HG02642 (cell line): Measurements from ENCODE around the gene ASTN2.
"Not testable (repeated sequence)": the region's sequence is repeated elsewhere in the genome, so short reads cannot be mapped to it uniquely, and the experiment has no call there.

Source experiments
- ATAC-seq: cut with Tn5 transposase; IDR thresholded peaks from one replicate; pipeline ENCODE4 v1.9.1; 2021; ENCODE audit warnings: mild to moderate bottlenecking; ENCODE audit not compliant: unreplicated experiment, poor library complexity

ASTN2 gene

DNA sequence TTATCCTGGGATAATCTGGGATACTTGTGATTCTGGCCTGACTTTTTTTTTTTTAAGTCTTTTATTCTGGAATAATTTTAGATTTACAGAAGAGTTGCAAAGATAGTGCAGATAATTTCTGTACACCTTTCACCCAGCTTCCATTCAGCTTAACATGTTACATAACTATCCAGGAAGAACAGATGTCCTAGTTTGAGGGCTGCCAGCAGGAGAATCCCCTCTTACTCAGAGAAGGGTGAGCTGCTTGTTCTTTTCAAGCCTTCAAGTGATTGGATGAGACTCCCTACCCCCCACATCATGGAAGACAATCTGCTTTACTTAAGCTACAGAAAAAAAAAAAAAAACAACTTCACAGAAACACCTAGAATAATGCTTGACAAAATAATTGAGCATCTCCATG, 473.6 kb downstream of the ASTN2 start:
- no peak for ATAC-seq

DNA sequence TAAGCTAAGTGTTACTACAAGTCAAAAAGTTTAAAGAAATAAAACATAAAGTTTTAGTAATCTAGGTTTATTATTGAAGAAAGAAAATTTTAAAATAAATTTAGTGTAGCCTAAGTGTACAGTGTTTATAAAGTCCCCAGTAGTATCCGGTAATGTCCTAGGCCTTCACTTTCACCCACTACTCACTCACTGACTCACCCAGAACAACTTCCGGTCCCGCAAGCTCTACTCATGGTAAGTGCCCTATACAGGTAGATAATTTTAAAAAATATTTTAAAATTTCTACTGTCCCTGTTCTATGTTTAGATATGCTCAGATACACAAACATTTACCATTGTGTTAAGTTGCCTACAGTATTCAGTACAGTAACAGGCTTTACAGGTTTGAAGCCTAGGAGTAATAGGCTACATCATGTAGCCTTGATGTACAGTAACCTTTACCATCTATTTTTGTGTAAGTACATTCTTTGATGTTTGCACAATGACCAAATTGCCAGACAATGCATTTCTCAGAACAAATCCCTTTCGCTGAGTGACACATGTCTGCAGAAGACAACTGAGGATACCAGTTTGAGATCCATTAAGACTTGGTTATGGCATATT, 474.1 kb downstream of the ASTN2 start:
- no peak for ATAC-seq

DNA sequence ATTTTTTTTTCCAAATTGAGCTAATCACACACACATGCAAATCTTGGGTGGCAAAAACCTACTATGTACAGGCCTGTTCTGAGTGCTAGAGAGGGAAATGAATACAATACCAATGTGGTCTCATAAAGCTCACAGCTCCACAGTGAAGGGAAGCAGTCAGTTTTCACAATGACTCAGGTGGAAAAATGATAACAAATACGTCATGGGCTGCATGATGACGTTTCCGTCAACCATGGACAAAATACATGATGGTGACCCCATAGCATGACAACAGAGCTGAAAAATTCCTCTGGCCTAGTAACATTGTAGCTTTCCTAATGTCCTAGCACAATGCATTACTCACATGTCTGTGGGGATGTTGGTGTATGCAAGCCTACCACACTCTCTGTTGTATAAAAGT, 475.2 kb downstream of the ASTN2 start:
- ATAC-seq = no peak

DNA sequence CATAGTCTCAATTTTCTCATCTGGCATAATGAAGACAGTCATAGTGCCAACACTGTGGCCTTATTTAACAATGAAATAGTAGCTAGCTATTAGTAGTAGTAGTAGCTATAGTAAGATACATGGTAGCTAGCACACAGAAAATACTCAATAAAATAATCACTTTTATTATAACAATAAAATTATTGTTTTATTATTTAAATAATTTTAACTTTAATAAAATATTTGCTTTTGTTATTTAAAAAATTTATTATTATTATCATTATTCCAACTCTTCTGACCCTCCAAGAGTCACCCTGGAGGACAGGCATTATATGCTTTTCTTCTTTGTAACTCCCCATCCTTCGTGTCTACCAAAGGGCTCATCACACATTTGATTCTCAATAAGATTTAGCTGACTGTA, 475.7 kb downstream of the ASTN2 start:
- ATAC-seq = no peak

DNA sequence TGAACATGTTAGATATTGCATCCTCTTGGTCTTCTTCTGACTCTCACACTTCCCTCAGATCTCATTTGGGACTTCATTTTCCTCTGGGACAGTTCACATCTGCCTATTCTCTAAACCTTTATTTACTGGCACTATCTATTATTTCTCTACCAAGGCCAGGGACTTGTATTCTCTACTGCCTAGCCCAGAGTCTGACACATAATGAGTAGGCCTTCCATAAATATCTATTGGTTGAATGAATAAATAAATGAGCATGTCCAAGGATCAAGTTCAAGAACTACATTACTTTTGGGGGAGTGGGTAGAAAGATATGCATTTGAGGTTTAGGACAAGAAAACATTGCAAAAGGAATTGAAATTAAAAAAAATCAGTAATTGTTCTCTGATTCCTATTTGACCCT, 477.5 kb downstream of the ASTN2 start:
- ATAC-seq = no peak

DNA sequence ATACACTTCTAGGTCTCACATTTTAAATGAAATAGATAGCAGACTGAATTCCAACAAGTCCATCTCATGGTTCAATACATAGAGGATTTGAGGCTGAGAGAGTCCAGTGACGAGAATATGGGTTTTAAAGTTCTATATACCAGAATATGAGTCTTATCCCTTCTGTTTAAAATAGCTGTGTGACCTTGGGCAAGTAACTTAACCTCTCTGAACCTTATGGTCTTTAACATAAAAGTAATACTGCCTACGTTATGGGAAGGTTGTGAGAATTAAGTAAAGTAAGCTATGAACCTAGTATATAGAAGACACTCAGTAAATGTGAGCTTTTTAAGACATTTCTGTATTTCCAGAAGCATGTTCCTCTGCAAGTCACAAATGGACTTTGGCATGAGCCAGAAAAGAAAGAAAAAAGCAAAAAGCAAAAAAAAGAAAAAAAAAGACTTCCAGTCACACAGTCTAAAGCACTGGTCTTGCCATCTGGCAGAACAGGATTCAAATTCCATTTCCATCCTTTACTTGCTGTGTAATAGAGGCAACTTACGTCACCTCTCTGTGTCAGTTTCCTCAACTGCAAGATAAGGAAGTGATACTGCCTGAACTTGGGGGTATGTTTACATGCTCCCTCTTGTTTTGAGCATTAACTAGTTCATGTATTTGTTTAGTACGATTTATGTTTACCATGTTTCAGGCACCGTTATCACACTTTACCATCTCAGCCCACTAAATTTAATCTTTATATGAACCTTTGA, 479.5 kb downstream of the ASTN2 start:
- ATAC-seq = no peak

DNA sequence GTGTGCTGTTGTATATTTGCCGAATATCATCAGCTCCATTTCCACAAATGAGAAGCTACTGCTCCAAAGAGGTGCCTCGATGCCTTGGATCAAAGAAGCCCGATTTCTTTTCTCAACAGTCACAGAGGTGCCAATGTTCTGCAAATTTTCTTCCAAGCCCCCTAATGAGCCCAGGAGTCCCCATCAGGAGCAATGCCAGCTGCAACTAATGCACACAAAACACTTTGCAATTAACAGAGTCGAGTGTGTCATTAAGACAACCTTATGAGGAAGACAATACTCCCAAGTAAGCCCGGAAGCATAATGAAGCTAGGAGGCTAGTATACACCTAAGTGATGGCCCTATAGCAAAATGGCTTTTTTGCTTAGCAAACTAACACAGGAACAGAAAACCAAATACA, 480.7 kb downstream of the ASTN2 start:
- no peak for ATAC-seq

DNA sequence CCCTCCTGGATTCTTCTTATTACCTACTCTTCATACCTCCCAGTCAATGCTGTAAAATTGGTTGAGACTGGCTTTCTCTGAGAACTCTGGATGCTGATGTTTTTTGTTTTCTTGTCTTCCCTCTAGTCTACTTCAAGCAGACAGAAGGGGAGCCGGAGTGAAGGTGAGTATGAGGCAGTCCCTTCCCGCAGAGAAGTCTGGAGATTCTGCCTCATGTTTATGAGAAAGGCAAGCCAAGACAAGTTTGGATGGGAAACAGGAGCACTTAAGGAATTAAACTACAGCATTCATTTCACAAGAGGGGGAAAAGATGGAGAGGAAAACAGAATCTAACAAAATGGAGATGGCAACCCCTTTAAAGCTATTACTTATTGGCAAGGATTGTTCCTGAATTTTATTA, 481.6 kb downstream of the ASTN2 start:
- no peak for ATAC-seq

DNA sequence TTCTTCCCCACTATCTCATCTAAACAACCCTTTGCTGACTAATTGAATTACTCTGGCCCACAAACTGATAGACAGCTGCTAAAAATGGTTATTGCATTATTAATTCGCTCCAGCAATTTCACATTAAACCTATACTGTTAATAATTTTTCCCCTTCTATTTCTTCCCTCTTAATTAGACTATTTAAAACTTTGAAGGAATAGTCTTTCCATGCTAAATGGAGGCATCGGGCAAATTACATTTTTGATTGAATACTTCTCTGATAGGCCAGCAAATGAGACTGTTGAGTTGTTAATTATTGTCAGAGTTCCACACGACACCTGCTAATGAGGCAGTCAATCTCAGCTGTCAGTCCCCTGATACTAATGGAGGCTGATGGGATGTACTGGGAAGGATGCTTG, 485.2 kb downstream of the ASTN2 start:
- ATAC-seq = no peak

DNA sequence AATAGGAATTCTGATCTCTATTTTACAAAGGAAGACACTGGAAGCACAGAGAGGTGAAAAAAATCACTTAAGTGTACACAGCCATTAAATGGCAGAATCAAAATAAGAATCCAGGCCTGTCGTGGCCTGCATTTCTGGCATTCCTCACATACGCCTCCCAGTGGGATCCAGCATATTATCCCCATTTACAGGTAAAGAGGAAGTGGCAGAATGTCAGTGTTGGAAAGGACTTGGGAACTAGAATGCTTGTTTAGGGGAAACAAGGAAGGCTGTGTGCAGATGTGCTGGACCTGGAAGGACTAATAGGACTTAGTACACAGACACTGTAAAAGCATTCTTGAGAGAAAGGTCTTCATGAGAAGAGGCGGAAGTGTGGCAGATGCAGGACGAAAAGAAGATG, 486.0 kb downstream of the ASTN2 start:
- no peak for ATAC-seq

DNA sequence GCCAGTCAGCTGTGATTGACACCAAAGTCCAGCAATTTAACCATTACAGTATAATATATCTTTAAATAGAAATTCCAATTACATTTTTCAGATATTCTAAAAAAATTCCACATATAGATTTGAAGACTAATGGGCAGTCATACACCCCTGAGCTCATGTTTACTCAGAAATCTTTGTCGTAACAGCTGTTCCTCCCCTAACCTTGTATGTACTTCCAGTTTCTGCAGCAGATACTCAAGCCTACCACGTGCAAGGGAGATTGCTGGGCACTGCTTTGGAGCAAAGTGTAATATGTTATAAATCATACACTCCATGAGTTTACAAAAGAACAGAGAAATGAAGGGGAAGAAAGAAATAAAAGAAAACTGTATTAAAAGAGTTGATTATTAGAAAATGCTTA, 486.6 kb downstream of the ASTN2 start:
- no peak for ATAC-seq

DNA sequence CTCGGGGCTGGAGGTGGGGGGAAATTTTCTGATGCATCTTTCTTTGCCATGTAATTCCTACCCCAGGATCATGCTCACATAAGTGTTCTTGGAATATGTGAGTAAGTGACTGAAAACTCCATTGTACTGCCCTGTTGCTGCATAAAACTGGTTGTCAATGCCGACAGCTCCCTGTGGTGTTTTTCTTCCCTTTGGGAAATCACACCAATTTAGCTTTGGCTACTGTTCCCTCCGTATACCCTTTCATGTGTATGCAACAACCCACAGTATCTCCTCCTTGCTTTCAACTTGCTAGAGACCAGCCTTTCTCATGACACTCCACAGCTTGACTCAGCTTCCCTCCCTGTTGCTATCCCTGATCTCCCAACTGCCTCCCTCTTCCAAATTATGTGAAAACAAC, 487.1 kb downstream of the ASTN2 start:
- no peak for ATAC-seq

DNA sequence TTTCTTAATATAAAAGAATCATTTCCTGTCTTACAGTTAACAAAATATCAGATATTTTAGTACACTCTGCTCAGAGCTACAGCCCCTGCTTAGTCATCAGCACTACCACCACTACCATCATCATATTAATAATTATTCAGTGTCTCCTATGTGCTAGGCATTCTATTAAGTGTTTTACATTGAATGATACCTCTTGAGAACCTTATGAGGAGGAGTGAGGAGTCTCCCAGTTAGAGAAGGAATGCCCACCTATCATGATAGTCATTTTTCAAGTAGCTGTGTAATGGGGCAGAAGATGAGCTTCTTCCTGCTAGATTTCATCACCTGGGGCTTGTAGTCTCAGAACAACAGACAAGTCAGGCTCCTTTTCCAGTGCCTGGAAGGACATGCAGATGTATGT, 489.7 kb downstream of the ASTN2 start:
- ATAC-seq = no peak

DNA sequence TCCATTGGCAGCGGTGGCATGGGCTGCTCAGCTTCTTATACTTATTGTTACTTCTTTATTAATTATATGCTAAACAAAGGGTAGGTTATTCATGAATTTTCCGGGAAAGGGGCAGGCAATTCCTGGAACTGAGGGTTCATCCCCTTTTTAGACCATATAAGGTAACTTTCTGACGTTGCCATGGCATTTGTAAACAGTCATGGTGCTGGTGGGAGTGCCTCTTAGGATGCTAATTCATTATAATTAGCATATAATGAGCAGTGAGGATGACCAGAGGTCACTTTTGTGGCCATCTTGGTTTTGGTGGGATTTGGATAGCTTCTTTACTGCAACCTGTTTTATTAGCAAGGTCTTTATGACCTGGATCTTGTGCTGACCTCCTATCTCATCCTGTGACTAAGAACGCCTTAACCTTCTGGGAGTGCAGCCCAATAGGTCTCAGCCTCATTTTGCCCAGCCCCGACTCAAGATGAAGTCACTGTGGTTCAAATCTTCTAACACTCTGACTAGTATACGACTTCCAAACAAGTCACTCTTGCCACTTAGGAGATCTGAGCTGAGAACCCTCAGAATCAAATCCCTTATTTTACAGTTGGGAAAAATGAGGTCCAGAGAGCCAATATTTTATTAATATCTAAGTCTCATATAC, 490.3 kb downstream of the ASTN2 start:
- ATAC-seq = no peak

DNA sequence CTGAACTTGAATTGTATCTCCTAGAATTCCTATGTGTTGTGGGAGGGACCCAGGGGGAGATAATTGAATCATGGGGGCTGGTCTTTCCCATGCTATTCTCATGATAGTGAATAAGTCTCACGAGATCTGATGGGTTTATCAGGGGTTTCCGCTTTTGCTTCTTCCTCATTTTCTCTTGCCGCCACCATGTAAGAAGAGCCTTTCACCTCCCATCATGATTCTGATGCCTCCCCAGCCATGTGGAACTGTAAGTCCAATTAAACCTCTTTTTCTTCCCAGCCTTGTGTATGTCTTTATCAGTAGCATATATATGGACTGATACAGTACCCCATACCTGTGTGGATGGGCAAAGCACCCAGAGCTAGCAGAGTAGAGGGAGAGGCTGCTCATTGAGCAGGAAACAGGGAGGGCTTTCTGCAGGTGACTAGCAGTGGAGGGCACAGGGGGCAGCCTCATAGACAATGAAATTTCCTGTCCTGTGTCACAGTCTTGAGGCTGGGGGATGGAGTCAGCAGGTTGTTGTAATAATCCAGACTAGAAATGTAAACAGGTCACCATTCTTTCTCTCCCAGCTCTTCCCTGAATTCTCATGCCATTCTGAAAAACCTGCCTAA, 496.9 kb downstream of the ASTN2 start:
- ATAC-seq = not testable (repeated sequence)

DNA sequence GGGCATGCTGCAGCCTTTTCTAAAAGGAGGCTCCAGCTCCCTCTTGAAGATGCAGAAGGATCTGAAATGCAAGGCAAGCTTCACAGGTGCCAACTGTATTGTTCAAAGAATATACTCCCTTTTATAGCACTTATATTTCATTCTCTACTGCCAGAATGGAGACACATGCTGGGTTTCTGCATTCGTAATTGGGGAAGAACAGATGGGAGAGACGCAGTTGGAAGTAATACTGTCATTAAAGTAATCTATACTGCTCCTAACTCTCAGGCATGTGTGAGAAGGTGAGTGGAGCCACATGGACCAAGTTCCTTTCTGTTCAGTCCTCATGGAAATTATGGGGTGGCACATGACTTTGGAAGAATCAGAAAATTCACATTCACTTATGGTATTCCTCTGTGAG, 501.3 kb downstream of the ASTN2 start:
- ATAC-seq = no peak

DNA sequence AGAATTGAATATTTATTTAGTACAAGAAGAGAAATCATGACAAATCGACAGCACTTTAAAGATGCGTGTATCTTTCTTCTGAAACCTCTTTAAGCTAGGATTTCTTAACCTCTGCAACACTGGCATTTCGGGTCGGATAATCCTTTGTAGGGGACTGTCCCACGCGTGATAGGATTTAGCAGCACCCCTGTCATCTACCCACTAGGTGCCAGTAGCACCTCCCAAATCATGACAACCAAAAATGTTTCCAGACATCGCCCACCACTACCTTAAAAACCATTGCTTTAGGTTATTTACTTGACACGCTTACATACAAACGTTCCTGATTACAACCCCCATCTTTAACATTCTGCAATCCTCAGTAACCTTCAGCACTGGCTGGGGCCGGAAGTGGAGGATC, 504.7 kb downstream of the ASTN2 start:
- ATAC-seq = no peak

DNA sequence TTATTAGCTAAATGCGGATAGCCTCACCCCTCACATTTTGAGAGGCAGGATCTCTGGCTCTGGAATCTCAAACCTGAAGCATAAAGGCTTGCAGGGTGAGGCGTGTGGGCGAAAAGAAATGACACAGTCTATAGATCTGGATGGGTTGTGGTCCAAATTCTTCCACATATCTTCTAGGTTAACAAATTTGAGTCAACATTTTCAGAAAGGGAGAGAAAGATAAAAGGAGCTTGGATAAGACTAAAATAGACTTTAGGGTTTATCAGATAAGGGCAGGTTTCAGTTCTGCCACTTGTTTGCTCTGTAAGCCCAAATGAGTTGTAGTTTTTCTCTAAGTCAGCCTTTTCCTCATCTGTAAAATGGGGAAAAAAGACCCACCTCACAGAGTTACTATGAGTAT, 506.9 kb downstream of the ASTN2 start:
- no peak for ATAC-seq

DNA sequence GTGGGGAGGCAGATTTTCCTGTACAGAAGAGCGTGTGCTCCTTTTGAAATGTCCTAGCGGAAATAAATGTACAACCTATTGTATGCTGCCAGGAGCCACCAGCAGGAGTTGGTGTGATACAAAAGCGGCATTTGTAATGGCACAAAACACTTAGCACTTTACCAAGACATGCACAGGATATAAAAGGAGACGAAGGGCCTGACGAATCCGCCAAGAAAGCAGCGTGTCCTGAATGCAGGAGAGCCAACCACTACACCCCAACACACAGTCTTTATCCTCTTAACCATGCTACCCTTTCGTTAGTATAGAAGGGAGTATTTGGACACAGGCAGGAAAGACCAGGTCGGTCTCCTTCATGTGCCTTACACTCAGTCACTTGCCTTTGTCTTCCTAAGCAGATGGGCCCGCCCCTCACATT, 509.7 kb downstream of the ASTN2 start:
- ATAC-seq = no peak

DNA sequence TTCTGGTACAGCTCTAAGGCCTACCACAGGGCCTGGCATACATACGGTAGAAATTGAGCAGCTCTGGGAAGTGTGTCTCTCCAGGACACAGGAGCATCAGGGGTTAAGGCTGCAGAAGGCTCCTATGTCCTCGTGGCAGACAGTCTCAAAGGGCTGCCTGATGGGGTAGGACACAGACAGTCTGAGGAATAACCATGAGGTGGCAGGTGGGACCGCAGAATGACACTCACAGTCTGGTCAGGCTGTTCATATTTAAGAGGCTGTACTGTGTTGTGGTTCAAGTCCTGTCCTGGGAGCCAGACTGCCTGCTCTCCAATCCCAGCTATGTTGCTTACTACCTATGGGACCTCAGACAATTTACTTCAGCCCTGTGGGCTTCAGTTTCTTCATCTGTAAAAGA, 510.7 kb downstream of the ASTN2 start:
- ATAC-seq = no peak

DNA sequence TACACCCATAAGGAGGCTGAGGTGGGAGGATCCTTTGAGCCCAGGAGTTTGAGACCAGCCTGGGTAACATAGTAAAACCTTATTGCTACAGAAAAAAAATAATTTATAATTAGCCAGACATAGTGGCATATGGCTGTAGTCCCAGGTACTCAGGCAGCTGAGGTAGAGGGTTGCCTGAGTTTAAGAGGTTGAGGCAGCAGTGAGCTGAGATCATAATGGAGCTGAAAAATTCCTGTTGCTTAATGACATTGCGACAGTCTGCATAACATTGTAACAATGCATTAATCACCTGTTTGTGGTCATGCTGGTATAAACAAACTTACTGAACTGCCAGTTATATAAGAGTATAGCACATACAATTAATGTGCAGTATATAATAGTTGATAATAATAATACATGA, 513.6 kb downstream of the ASTN2 start:
- ATAC-seq = no peak
